Psoas muscle (tissue), 8 donors: ENCODE results near the gene HIVEP1. TPM values are rescaled to one million over a fixed set of nuclear protein-coding genes. Genes with fewer than 3 reads are reported as not detected.

Experiments
- ATAC-seq, 4 donors: fragments of 200-7000 bp; cut with Tn5 transposase; one replicate each; pipeline ENCODE4 v1.9.1; 2020; ENCODE audit warnings: moderate library complexity in 3 of 4, mild to moderate bottlenecking in 2 of 4
- DNase-seq, 2 donors: peaks; one replicate each; pipeline ENCODE4 v3.0.0-alpha.2; 2020
- H3K27ac ChIP-seq: fragments of 200-600 bp; one replicate; pipeline ENCODE4 v1.8.0; 2022
- H3K27me3 ChIP-seq, 3 donors: fragments of 200-600 bp in 1 of 3; one replicate each; pipeline versions ENCODE4 v1.6.1 to v1.8.0; 2013 to 2022; ENCODE audit warnings: low read length in 2 of 3, mild to moderate bottlenecking in 2 of 3, moderate library complexity in 1 of 3; ENCODE audit not compliant: insufficient read depth in 3 of 3
- H3K36me3 ChIP-seq, 2 donors: fragments of 200-600 bp in 1 of 2; one replicate each; pipeline versions ENCODE4 v1.6.1 to v1.8.0; 2013 to 2022; ENCODE audit warnings: low read depth in 1 of 2, mild to moderate bottlenecking in 1 of 2, moderate library complexity in 1 of 2; ENCODE audit not compliant: insufficient read depth in 1 of 2
- H3K4me1 ChIP-seq: fragments of 200-600 bp; one replicate; pipeline ENCODE4 v1.8.0; 2022
- H3K4me3 ChIP-seq: fragments of 200-600 bp; one replicate; pipeline ENCODE4 v1.8.0; 2022; ENCODE audit warnings: mild to moderate bottlenecking
- H3K9me3 ChIP-seq: fragments of 200-600 bp; one replicate; pipeline ENCODE4 v1.8.0; 2022
- WGBS, 3 donors: extraction: QIAGEN DNeasy Blood & Tissue Kit; methylation state at CpG; one replicate each; pipeline versions ENCODE4 v1.1.6 to v1.1.7; 2013; 5-methylcytosine and 5-hydroxymethylcytosine counted together
- intact Hi-C, 2 donors: fragments of 100-400 bp; cut with DNase I; formaldehyde crosslinking; loops; one replicate each; pipeline versions ENCODE4 v1.11.0 to v1.14.2; 2022
- polyA plus RNA-seq, 3 donors: library from polyadenylated mRNA; stranded (reverse); fragments of 200-250 nt; gene quantifications; one replicate each; pipeline ENCODE4 v1.2.3, GENCODE V29; 2013
- total RNA-seq, 4 donors: library from RNA; stranded (reverse); fragmentation: NEBNext Ultra II Directional in 2 of 4; extraction: Animal tissue kit (Norgen Biotek cat#: 25700) in 2 of 4; gene quantifications; one replicate each; pipeline versions ENCODE4 v1.2.1 to v1.2.4, GENCODE V29; 2021 to 2023
- TF ChIP-seq, protein P1 (sequence below): fragments of 200-600 bp; IDR thresholded peaks from one replicate; pipeline ENCODE4 v1.8.0; 2022; ENCODE audit warnings: antibody characterized with exemption
- donor health status: healthy with polysubstance abuse.
- donor health status: DM: no; HTN: no; CAD: no; lungs with moderate emphysema.
- donor health status: Bipolar disorder and iron deficiency.
- donor health status: healthy.
- donor health status: DM: yes; HTN: yes; CAD: no.
- donor health status: DM: no; HTN: no; CAD: no.
- donor health status: DM: no; HTN: no; CAD: no.
- donor health status: DM: yes; HTN: yes; CAD: no.

The HIVEP1 gene
- total and polyA plus RNA-seq, 7 donors = 4.0 to 13.1 (median 6.7) TPM

DNA sequence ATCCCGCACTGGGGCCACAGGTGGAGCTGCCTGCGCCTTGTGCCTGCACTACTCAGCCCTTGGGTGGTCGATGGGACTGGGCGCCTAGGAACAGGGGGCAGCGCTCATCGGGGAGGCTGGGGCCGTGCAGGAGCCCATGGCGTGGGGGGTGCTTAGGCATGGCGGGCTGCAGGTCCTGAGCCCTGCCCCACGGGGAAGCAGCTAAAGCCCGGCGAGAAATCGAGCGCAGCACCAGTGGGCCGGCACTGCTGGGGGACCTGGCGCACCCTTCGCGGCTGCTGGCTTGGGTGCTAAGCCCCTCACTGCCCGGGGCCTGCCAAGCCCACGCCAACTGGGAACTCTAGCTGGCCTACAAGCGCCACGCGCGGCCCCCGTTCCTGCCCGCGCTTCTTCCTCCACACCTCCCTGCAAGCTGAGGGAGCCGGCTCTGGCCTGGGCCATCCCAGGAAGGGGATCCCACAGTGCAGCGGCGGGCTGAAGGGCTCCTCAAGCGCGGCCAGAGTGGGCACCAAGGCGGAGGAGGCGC lies 5.8 kb downstream of the HIVEP1 start:
- DNase-seq (no peak), ATAC-seq (no peak)
- intact Hi-C loops = loop anchor here in 1 of 2 donors (10.0 kb wide), 1 partner anchor 313 kb away; no protein-coding TSS in a partner anchor
- Histone ChIP-seq H3K4me1 (peaks cover 9% of the 10 kb centered on the region), H3K27ac (no peak overlapping the region), H3K27me3 (no peaks in the 10 kb centered on the region), H3K4me3 (no peak overlapping the region), H3K36me3 (peaks cover 3 to 41% of the 10 kb centered on the region in 2 donors), H3K9me3 (no peaks in the 10 kb centered on the region)
- 94 to 98% (median 96%) methylated on average over 34 of the region's 34 CpGs for WGBS, 3 donors
- TF ChIP-seq, protein P1, sequence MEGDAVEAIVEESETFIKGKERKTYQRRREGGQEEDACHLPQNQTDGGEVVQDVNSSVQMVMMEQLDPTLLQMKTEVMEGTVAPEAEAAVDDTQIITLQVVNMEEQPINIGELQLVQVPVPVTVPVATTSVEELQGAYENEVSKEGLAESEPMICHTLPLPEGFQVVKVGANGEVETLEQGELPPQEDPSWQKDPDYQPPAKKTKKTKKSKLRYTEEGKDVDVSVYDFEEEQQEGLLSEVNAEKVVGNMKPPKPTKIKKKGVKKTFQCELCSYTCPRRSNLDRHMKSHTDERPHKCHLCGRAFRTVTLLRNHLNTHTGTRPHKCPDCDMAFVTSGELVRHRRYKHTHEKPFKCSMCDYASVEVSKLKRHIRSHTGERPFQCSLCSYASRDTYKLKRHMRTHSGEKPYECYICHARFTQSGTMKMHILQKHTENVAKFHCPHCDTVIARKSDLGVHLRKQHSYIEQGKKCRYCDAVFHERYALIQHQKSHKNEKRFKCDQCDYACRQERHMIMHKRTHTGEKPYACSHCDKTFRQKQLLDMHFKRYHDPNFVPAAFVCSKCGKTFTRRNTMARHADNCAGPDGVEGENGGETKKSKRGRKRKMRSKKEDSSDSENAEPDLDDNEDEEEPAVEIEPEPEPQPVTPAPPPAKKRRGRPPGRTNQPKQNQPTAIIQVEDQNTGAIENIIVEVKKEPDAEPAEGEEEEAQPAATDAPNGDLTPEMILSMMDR = no peak

DNA sequence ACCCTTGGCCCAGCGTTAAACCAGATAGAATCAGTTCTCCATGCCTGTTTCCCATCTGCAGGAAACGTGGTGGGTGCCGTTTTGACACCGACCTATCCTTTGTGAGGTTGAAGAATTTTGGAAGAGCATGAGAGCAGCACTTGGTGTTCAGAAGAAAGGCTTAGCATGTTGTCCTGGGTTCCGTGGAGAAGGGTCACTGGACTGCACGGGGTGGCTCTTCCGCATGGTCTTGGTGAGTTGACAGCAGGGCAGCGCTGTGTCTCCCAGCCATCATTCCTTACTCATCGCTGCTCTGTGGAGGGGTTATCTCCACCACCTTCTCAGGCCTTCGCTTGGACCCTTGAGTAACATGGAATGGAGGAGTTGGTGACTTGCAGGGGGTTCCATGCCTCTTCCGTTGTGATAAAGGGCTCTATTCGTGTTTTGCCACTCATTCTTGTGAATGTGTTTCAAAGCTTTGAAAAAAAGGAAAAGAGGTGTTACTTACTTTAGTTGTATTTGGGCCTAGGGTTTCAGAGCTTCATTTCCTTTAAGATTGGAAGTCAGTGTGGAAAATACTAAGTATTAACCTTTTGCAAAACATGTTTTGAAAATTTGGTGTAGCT lies 8.2 kb downstream of the HIVEP1 start:
- H3K27me3 ChIP-seq = no peaks in the 10 kb centered on the region
- WGBS, 3 donors = 70 to 82% (median 73%) methylated on average over 12 of the region's 12 CpGs
- no peak for DNase-seq
- H3K9me3 ChIP-seq = no peaks in the 10 kb centered on the region
- H3K4me3 ChIP-seq = no peak overlapping the region
- intact Hi-C loops = no loop called here
- ATAC-seq = no peak
- H3K36me3 ChIP-seq = peaks cover 3 to 41% of the 10 kb centered on the region in 2 donors
- no peak overlapping the region for H3K27ac ChIP-seq
- TF ChIP-seq, protein P1 = no peak
- peaks cover 3% of the 10 kb centered on the region for H3K4me1 ChIP-seq

DNA sequence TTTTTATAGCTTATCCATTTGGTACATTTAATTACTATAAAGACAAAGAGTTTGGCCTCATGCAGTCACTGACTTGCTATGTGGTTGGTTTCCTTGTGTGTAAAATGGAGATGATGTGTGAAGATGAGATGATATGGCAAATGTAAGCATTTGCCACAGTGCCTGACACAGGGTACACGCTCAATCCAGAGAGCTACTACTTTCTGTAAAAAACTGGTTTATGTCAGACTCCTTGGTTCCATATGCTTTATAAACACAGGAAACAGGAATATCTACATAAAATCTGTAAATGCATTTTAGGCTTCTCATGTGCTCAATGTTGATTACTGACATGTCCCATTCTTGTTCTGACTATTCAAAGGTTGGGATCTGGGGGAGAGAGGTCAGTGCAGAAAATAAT lies 10.4 kb downstream of the HIVEP1 start:
- TF ChIP-seq, protein P1 = no peak
- H3K36me3 ChIP-seq = peaks cover 0 to 20% of the 10 kb centered on the region in 2 donors
- no peak for DNase-seq
- no peaks in the 10 kb centered on the region for H3K9me3 ChIP-seq
- no peak overlapping the region for H3K4me3 ChIP-seq
- 93 to 100% (median 99%) methylated on average over 1 of the region's 1 CpG for WGBS, 3 donors
- no peak overlapping the region for H3K27ac ChIP-seq
- no peak for ATAC-seq
- intact Hi-C loops = no loop called here
- H3K4me1 ChIP-seq = peaks cover 3% of the 10 kb centered on the region
- no peaks in the 10 kb centered on the region for H3K27me3 ChIP-seq

DNA sequence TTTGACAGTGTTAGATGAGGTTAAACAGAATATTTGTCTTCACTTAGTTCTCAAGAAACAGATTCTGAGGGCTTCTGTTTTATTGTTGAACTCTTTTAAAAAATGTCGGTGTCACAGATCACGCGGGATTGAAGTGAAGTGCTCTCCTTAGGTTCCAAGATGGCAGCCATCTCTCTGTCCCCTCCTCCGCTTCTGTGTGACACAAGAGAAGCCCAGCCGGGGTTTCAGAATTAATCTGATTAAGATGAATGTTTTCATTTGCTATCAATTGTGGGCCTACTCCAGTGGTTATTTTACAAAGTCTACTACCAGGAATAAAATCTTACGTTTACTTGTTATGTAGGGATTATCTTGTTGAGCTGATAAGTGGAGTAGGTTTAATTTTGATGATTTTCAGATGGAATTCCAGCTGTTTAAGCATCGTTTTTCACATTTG lies 10.9 kb downstream of the HIVEP1 start:
- WGBS, 3 donors = 77 to 78% (median 77%) methylated on average over 7 of the region's 7 CpGs
- no peak for DNase-seq
- H3K4me1 ChIP-seq = peaks cover 3% of the 10 kb centered on the region
- no peak overlapping the region for H3K27ac ChIP-seq
- TF ChIP-seq, protein P1 = no peak
- no peaks in the 10 kb centered on the region for H3K27me3 ChIP-seq
- intact Hi-C loops = no loop called here
- ATAC-seq = no peak
- H3K4me3 ChIP-seq = no peak overlapping the region
- H3K9me3 ChIP-seq = no peaks in the 10 kb centered on the region
- H3K36me3 ChIP-seq = peaks cover 0 to 15% of the 10 kb centered on the region in 2 donors
